Astrocyte (in vitro differentiated cells and primary cell): Measurements from ENCODE around the gene WSB1.

ENCODE experiments used
- CTCF ChIP-seq: IDR thresholded peaks from 2 replicates; pipeline ENCODE4 v1.5.1; 2011; ENCODE audit warnings: low read depth, mild to moderate bottlenecking, inconsistent platforms, low read length, moderate library complexity; ENCODE audit not compliant: insufficient read depth
- EZH2 ChIP-seq: IDR thresholded peaks from 2 replicates; pipeline ENCODE4 v1.6.1; 2012; ENCODE audit warnings: mild to moderate bottlenecking, low read length, inconsistent platforms; ENCODE audit not compliant: insufficient read depth

- TF ChIP-seq CTCF (no peak), EZH2 (no peak)
Observed at GRCh38 chr17:27345141-27345904, 51.4 kb downstream of the WSB1 start.
